GM12892 (cell line): ENCODE data around the gene AFTPH.

ENCODE experiments used
- POLR2A ChIP-seq: IDR thresholded peaks from 2 replicates; pipeline ENCODE4 v1.6.1; 2011; ENCODE audit warnings: low read depth, low read length, control low read depth
- POLR2AphosphoS5 ChIP-seq: IDR thresholded peaks from 2 replicates; pipeline ENCODE4 v1.6.1; 2011; ENCODE audit warnings: low read depth, low read length, control low read depth

- TF ChIP-seq POLR2AphosphoS5 (no peak), POLR2A (no peak)
These were observed 10.2 kb downstream of the AFTPH start for GRCh38 chr2:64534363-64534762.
